NCI-H2227 treated with DMSO at 0.1 percent for 48 hours (cell line): ENCODE measurements around the gene RPUSD3.
"Not testable (repeated sequence)": the region's sequence is repeated elsewhere in the genome, so short reads cannot be mapped to it uniquely, and the experiment has no call there.

Source experiments
- DNase-seq: peaks from one replicate; lab custom pipeline; 2025; lab: John Stamatoyannopoulos, UW

Gene RPUSD3

DNA sequence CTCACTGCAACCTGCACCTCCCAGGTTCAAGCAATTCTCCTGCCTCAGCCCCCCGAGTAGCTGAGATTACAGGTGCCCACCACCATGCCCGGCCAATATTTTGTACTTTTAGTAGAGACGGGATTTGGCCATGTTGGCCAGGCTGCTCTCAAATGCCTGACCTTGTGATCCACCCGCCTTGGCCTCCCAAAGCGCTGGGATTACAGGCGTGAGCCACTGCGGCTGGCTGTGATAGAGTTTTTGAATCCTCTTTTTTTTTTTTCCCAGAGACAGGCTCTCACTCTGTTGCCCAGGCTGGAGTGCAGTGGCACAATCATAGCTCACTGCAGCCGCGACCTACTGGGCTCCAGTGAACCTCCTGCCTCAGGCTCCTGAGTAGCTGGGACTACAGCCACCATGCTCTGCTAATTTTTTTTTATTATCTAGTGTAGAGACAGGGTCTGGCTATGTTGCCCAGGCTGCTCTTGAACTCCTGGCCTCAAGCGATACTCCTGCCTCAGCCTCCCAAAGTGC is 21.4 kb upstream of the RPUSD3 start:
- not testable (repeated sequence) for DNase-seq

DNA sequence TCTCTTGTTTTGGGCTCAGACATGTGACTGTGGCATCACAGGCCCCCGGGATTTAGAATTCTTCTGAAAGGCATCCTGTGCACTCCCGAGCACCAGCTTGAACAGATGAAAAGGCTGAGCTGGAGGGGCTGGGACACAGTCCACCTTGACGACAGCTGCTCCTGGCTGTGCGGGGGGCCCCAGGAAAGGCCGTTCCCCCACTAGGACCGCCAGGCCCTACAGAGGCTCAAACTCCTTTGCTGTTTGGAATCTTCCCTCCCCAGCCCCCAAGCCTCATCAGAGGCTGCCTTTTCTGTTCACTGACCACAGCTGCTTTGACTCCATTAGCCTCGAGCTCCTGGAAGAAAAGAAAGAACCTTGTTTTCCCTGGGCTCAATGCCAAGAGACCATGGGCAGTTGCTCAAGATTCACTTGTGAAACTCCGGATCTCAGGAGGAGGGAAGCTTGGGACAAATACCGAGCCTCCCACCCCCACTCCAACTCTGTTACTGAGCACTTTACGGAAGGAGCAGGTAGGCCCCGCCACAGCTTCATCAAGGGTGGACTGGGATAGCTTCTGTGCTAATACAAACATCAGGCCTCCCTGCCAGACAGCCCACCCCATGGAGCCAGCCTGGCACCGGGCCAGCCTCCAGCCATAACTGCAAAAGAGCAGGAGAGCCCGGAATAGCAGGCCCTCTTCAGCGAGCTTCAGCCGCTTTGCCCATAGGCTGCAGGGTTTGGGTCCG is 20.6 kb upstream of the RPUSD3 start:
- DNase-seq: peak; percentile 55

DNA sequence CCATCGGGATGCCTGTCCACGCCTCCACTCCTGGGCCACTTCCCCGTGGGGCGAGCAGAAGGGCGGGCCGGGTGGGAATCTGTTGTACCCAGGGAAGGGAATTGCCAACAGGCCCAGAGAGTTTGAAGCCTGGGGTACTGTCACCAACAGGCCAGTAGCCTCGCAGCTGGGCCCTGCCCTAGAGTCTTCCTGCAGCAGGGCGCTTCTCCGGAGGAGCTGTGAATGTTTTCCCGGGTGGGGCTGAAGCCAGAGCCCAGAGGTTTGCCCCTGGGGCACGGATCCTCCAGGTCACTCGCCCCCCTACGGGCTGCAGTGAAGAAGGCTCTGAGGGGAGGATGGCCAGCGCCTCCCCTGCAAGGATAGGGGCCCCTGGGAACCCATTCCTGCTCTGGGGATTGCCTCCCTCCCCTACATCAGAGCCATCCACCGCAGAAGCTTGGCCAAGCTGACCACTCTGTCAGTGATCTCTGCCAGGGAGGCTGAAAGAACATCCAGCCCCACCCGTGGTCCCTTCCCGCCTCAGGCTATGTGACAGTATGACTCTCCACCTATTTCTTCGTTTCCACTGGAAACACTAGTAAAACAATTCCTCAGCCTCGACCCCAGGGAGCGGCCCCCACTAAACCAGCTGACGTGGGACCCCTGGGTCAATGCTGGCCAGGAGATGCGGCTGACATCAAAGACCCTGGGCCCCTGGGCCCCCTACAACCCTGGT is 19.4 kb upstream of the RPUSD3 start:
- no peak for DNase-seq

DNA sequence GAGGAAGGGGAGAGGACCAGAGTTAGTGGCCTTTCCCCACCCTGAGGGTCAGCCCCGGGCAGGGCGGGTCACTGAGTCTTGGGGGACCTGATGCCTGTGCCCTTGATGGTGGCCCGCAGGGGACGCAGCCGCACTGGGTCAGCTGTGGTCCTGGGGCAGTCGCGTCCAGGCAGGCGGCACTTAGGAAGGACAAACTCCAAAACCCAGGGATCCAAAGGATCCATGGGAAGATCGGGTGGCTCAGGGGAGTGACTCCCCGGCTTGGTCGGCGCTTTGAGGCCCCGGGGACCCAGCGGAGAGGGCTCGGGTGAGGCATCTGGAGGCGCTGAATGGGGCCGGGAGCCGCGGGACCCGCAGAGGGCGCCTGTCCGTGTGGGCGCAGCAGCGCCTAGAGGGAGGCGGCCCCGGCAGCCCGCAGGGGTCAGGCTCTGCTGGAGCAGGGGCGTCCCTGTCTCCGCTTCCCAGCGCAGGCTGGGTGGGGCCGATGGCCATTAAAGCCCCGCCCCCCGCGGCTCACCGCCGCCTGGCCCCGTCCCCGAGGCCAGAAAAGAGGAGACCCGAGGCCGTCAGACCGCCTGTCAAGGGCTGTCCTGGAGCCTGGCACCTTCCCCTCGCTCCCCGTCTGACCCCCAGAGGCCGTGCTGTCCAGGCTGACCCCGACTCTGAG is 18.7 kb upstream of the RPUSD3 start:
- no peak for DNase-seq

DNA sequence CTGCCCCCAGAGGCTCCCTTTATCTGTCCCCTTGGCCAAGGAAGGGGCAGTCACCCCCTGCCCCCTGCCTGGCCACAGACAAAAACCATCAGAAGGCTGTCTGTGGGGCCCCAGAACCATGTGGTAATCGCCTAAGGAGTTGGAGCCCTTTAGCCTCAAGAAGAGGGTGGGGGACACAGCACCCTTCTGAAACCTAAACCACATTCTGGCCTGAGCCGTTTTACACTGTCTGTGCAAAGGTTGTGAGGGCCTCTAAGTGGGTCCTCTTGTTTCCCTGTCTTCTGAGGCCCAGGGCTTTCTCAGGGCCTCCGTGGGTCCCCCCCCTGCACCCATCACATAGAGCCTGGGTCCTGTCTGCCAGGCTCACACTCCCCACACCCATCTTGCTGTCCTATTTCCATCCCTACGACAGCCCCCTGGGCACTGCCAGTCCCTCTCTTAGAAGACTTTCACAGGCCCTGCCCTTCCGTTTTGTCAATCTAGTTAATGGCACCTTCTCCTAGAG is 17.9 kb upstream of the RPUSD3 start:
- DNase-seq: no peak

DNA sequence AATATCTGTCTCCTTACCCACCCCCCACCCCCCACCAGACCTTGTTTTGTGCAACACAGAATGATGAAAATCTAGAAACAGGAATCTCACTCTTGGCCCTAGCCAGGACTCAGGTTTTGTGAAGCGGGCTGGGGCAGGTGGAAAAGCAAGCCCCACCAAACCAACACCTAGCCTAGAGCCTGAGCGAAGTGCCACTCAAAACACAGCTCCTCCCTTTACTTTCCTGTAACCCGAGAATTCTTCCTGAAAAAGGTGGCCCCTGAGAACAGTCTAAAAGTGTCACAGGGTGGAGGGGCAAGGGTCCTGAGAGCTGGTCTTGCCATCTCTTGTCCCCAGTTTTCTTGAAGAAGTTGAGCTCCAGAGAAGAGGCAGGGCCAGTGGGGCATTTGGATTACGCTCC is 17.4 kb upstream of the RPUSD3 start:
- no peak for DNase-seq

DNA sequence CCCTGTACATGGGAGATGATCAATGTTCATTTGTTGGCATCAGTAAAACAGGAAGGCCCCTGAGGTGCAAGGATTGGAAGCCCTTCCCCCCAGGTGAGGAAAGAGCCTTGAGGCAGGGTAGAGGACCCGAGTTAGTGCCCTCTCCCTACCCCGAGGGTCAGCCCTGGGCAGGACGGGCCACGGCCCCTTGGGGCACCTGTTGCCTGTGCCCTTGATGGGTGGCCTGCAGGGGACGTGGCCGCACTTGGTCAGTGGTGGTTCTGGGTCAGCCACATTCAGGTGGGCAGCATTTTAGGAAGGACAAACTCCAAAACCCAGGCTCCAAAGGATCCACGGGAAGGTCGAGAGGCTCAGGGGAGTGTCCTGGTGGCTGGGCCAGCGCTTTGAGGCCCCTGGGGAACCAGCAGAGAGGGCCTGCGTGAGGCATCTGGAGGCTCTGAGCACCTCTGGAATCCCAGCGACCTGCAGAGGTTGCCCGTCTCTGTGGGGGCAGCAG is 15.8 kb upstream of the RPUSD3 start:
- DNase-seq: no peak

DNA sequence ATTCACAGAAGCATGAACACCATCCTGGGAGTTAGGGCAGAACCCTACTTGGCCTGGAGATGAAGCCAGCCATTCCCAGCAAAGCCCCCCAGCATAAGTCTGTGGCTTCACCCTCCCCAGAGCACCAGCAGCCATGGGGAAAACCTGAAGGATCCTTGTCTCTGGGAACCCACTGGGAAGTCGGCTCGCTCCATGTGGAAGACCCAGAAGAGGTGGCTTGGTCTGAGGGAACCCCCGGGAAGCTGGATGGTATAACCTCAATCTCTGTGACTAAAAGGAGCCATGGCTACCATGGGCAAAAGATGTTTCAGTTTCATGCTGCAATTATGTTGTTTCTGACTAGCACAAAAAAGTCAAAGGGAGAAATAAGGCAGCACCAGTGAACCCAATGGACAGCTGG is 11.8 kb upstream of the RPUSD3 start:
- no peak for DNase-seq

DNA sequence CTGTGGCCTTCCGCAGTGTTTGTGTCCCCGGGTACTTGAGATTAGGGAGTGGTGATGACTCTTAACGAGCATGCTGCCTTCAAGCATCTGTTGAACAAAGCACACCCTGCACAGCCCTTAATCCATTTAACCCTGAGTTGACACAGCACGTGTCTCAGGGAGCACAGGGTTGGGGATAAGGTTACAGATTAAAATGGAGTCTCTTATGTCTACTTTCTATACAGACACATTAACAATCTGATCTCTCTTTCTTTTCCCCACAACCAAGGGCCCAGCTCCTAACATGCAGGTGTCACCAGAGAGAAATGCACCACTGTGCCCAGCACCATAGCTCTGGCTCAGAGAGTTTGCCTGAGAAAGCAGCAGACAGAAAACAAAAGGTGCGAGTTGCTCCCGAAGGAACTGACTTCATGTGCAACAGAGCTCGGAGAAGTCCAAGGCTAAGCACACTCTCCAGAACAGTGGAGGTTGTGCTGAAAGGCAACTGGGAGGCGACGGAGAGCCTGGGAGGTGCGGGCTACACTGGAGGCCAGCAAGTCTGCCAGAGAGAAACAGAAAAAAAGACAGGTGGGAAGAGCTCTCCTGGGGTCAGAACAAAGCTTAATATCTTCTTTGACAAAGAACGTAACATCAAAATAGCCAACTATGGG is 10.6 kb upstream of the RPUSD3 start:
- not testable (repeated sequence) for DNase-seq

DNA sequence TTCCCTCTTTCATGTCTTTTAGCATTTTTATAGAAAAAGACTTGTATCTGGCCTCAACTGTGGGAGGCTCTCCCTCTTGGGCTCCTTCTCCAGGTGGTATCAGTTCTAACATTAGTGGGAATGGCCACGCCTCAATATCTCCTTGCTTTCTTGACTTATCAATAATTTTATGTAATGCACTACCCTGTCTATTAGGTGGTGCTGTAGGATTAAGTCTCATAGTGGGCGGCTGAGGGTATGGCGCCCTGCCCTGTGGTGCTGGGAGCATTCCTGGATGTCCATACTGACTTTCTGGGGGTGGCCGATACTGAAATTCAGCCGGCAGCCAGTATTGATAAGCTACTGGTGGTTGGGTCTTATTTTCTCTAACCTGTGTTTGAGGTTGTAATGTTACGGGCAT is 8.7 kb upstream of the RPUSD3 start:
- DNase-seq: no peak

DNA sequence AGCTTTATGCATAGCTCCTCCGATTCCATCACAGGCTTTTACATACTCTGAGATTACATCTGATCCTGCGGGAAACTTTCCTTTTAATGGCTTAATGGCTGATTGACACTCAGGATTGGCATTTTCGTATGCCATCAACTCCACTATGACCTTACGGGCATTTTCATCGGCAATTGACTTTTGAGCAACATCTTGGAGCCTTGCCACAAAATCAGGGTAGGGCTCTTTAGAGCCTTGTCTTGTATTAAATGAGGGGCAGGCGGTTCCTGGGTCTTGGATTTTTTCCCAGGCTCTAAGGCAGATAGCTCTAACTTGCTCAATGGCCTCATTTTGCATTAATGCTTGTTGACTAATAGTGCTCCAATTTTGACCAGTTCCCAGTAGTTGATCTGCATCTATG is 8.1 kb upstream of the RPUSD3 start:
- not testable (repeated sequence) for DNase-seq

DNA sequence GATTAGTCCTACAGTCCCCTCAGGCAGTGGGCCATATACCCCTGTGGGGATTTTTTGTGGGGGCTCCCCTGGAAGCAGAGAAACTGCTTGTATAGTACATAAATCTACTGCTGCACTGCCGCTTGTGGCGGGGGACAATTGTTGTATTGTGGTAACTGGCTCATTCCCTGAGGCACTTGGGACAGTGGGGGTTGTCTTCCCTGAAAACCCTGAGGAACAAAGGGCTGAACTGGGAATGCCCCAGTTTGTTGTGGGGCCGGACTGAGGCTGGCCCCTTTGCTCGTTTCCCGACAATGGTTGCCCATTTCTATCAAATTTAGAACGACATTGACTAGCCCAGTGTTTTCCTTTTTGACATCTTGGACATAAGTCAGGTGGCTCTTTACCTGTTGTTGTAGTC is 7.6 kb upstream of the RPUSD3 start:
- DNase-seq: not testable (repeated sequence)

DNA sequence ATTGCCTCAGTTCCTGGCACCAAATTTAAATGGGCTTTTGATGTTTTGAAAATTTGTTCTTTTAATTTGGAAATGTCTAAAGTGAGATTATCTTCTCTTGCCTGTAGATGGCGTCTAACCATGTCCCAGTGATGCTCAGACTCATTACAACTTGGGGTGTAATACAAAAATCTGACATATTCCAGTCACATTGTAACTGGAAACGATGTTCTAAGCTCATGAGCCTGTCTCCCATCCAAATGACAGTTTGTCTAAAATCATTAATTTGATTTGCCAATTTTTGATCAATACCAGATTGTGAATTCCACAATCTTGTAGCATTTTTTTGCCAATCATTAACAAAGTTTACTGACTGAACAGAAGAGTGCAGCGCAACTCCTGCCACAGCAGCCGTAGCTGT is 5.1 kb upstream of the RPUSD3 start:
- DNase-seq: not testable (repeated sequence)

DNA sequence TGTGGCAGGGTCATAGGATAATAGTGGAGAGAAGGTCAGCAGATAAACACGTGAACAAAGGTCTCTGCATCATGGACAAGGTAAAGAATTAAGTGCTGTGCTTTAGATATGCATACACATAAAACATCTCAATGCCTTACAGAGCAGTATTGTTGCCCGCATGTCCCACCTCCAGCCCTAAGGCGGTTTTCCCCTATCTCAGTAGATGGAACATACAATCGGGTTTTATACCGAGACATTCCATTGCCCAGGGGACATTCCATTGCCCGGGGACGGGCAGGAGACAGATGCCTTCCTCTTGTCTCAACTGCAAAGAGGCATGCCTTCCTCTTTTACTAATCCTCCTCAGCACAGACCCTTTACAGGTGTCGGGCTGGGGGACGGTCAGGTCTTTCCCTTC is 4.1 kb upstream of the RPUSD3 start:
- DNase-seq: not testable (repeated sequence)

DNA sequence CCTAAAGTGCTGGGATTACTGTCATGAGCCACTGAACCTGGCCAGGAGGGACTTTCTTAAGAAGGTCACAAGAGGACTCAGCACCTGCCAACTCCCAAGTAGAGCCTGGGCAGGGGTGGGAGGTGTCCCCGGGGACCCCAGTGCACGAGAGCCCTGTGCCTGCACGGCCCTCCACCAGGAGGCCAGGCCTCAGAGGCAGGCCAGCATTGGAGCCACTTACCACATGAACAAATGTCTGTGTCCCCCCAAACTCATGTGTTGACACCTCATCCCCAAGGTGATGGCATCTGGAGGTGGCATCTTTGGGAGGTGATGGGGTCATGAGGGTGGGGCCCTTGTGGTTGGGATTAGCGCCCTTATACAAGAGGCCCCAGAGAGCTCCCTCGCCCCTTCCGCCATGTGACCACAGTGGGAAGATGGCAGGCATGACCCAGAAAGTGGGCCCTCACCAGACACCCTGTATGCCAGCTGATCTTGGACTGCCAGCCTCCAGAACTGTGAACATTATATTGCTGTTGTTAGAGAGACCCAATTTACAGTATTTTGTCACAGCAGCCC is 3.2 kb upstream of the RPUSD3 start:
- DNase-seq: no peak

DNA sequence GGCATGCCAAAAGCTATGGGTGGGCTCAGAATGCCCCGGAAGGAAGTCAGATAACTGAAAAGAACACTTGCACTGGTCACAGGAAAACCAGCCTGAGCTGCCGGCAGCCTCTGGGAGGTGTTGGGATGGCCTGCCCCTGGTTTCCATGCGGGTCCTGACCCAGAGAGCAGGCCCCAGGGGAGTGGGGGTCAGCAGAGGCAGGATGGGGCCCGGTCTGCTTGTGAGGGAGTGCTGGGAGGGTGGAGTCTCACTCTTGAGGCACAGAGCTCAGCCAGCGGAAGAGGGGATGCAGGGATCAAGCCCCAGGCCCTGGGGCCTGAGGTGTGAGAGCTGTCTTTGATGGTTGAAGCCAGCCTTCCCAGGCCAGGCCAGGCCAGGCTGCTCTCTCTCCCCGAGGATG is 2.4 kb upstream of the RPUSD3 start:
- DNase-seq: no peak

DNA sequence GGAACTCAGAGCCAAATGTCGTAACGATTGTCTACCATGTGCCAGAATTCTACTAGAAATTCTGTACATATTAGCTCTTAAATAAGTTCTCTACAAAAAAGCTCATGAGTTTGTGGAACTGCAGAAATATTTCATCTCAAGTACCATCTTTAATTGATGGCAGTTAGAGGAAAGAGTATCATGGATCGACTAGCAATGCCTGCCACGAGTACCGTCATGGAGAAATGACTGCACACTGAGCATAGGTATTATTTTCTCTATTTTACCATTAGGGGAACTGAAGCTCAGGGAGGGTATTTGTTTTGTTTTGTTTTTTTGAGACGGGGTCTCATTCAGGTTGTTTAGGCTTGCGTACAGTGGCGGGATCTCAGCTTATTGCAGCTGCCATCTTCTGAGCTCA is 2.8 kb downstream of the RPUSD3 start:
- no peak for DNase-seq

DNA sequence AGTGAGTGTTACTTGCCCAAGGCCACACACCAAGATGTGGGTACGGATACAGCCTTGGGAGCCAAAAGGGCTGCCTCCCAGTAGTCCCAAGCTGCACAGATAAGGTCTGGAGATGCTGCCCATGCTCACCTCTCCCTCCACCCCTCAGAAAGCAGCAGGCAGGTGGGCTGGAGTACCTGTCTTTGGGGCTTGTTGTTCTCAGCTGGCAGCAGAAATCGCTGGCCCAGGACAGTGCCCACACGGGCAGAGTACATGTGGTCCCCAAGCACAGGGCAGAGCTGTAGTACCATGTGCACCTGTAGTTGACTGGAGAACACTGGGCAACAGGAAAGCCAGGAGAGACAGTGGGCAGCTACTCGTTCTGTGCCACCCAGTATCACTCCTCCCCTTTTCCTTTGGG is 5.0 kb downstream of the RPUSD3 start:
- no peak for DNase-seq

DNA sequence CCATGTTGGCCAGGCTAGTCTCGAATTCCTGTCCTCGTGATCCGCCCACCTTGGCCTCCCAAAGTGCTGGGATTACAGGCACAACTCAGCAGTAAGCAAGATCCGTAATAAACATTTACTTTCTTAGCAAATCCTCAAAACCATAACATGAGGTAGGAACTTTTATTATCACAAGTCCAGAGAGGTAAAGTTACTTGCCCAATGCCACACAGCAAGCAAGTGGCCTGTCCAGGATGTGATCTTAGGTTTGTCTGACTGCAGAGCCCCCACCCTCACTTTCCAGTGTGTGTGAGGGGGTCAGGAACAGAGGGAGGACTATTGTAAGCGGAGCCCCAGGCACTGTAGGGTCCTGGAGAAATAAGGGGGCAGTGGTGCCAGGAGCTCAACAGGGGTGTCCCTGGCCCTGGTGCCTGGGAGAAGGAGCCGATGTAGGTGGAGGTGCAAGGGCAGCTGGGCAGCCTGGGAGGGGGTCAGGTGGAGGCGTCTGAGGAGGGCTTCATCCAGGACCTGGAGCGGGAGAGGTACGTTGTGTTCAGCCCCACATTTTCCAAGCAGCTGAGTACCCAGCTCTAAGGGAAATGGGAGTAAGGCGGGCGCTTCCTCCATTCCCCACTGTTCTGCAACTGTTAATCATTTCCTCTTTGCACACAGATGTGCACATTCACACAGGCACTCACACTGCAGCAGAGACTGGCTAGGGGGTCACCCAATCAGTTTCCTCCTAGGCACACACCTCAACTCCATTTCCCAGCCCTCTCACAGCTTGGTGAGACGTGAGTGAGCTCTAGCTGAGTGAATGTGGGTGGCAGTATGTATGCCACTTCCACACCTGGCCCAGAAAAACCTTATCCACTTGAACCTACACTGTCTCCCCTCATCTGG is 5.9 kb downstream of the RPUSD3 start:
- no peak for DNase-seq

DNA sequence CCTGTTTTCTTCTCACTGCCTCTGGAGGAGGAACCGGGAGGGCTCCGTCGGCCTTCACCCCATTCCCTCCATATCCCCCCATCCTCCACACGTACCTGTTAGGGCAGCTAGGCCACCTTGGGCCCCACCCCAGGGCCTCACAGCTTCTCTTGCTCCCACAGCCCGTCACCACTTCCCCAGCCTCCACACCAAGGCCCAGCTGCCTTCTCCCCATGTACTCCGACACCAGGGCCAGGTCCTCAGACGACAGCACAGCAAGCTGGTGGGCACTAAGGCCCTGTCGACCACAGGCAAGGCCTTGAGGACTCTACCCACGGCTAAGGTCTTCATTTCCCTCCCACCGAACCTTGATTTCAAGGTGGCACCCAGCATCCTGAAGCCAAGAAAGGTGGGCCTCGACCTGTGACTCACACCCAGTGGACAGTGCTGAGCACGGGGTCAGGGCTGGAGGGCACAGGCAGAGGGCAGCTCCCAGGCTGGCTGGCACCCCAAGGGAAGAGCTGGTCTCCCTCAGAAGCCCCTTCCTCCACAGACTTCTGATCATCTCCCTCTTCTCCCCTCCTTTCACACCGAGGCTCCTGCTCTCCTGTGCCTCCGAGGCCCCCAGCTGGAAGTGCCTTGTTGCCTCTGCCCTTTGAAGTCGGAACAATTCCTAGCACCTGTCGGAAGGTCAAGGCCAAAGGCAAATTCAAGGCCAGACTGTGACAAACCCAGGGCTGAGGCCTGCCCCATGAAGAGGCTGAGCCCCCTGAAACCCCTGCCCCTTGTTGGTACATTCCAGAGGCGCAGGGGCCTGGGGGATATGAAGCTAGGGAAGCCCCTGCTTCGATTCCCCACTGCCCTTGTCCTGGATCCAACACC is 9.1 kb downstream of the RPUSD3 start:
- no peak for DNase-seq
